Stimulated activated memory B cell treated with anti-CD40 and anti-IgM and Interleukin-4, amounts not matched to agents 10 μg/mL and 1 μg/mL and 100 μg/mL, for 72 hours (primary cell): ENCODE data around the gene DAB2.

ENCODE experiments used
- ATAC-seq: fragments of 150-1000 bp; cut with Tn5 transposase; 2 replicates; pipeline ENCODE4 v1.10.0; 2021
- H3K27ac Mint-ChIP-seq: one replicate; pipeline ENCODE4 v1.8.0; 2022; ENCODE audit warnings: mild to moderate bottlenecking, mixed read lengths
- H3K27me3 Mint-ChIP-seq: one replicate; pipeline ENCODE4 v1.8.0; 2022; ENCODE audit warnings: mixed read lengths
- H3K36me3 Mint-ChIP-seq: one replicate; pipeline ENCODE4 v1.8.0; 2022; ENCODE audit warnings: mixed read lengths
- H3K4me1 Mint-ChIP-seq: one replicate; pipeline ENCODE4 v1.8.0; 2022; ENCODE audit warnings: mixed read lengths
- H3K4me3 Mint-ChIP-seq: one replicate; pipeline ENCODE4 v1.8.0; 2022; ENCODE audit warnings: mild to moderate bottlenecking, moderate library complexity, mixed read lengths
- H3K9me3 Mint-ChIP-seq: one replicate; pipeline ENCODE4 v1.8.0; 2022; ENCODE audit warnings: mixed read lengths

DAB2 gene

GRCh38 chr5:39437467-39437866, 12.7 kb upstream of the DAB2 start:
- Mint-ChIP-seq H3K4me1 (no peaks in the 10 kb centered on the region), H3K4me3 (no peak overlapping the region), H3K9me3 (no peaks in the 10 kb centered on the region), H3K27me3 (peaks cover 4% of the 10 kb centered on the region), H3K27ac (no peak overlapping the region), H3K36me3 (no peaks in the 10 kb centered on the region)
- no peak for ATAC-seq

DNA sequence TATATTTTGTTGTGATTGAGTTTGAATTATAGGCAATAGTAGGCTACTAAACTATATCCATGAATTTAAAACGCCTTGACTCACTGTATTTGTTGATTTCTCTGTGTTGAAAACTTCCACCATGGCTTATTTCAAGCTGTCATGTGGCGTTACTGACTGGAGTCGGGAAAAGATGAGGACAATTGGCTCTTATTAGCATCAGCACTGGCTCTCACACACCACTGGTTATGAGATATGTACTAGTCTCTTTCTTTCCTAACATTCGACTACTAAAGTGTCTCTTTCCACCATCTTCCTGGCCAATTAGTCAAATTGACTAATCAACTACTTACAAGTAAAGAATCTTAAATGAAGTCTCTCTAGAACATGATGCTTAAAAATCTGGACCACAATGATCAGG, 9.1 kb upstream of the DAB2 start:
- Mint-ChIP-seq H3K36me3 (no peaks in the 10 kb centered on the region), H3K27ac (no peak overlapping the region), H3K4me1 (no peaks in the 10 kb centered on the region), H3K9me3 (no peaks in the 10 kb centered on the region), H3K4me3 (no peak overlapping the region), H3K27me3 (peaks cover 15% of the 10 kb centered on the region)
- ATAC-seq: no peak

DNA sequence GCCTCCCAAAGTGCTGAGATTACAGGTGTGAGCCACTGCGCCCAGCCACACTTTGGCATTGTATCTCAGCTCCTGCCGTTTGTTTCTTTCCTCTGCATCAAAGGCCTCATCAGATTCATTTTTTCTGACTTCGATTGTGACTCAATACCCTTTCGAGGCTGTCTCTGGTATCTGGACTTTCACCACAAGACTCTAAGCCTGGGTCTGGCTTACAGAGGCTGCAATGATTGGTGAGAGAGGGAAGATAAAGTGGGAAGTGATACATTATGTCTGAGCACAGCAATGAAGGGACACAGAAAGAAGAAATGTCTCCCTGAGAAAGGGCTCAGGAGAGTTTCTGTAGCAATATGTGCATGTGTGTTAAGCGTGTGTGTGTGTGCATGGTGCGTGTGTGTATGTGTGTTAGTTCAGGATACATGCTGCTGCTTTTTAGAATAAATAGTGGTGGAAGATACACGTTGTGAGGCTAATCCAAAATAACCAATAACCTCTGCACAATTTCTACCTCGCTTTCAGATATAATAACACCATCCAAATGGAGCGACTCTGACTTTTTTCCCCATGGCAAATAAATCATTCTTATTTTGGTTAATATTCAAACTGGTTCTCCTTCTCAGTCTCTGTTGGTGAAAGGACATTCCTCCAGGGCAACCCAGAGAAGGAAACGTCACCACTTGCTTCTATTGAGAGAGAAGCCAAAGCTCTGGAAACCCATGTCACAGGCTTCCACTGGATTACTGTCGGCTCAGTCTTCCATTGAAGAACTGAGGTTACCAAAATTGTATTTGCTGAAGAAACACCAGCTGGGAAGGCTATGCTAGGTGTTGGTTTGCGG, 8.1 kb upstream of the DAB2 start:
- Mint-ChIP-seq H3K9me3 (no peaks in the 10 kb centered on the region), H3K36me3 (no peaks in the 10 kb centered on the region), H3K27me3 (peaks cover 19% of the 10 kb centered on the region), H3K4me1 (no peaks in the 10 kb centered on the region), H3K4me3 (no peak overlapping the region), H3K27ac (no peak overlapping the region)
- ATAC-seq: no peak

DNA sequence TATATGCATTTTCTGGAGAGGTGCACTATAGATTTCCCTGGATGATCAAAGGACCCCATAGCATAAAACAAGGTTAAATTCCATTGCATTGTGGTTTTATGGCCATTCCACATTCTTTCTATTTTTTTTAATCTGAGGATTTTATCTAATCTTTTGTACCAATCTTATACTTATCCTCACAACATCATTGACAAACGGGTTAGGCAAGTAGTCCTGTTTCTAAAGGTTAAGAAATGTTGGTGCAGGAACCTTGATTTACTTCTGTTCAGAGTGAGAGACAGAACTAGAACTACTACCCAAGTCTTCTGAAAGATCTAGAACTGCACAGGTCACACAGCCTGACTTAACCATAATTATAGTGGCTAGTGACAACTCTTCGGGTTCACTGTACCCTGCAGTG, 5.7 kb upstream of the DAB2 start:
- no peaks in the 10 kb centered on the region for H3K4me1 Mint-ChIP-seq
- H3K9me3 Mint-ChIP-seq: no peaks in the 10 kb centered on the region
- no peak overlapping the region for H3K27ac Mint-ChIP-seq
- H3K36me3 Mint-ChIP-seq: no peaks in the 10 kb centered on the region
- peaks cover 36% of the 10 kb centered on the region for H3K27me3 Mint-ChIP-seq
- ATAC-seq: no peak
- H3K4me3 Mint-ChIP-seq: no peak overlapping the region

GRCh38 chr5:39428640-39429039, 3.9 kb upstream of the DAB2 start:
- ATAC-seq: no peak
- Mint-ChIP-seq H3K9me3 (no peaks in the 10 kb centered on the region), H3K27me3 (peaks cover 54% of the 10 kb centered on the region), H3K36me3 (no peaks in the 10 kb centered on the region), H3K4me3 (no peak overlapping the region), H3K27ac (no peak overlapping the region), H3K4me1 (peaks cover 7% of the 10 kb centered on the region)

DNA sequence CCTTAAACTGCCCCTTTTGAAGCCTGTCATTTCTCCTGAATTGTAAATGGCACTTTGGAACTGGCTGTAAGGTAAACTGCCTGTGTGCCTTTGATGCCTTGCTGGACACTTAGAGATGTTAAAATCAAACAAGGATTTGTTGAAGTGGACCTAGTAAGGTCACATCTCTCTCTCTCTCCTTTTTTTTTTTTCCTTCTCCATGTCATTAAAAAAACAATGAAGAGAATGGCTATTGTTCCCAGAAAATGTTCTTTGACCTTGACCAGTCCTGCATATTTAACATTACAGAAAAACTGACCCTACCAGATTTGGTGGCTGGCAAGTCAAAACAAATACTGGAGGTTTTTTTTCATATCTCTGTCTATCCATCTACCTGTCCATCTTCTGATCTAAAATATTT, 2.9 kb upstream of the DAB2 start:
- Mint-ChIP-seq H3K9me3 (no peaks in the 10 kb centered on the region), H3K27ac (no peak overlapping the region), H3K4me3 (no peak overlapping the region), H3K27me3 (peaks cover 57% of the 10 kb centered on the region), H3K36me3 (no peaks in the 10 kb centered on the region), H3K4me1 (peaks cover 7% of the 10 kb centered on the region)
- no peak for ATAC-seq

DNA sequence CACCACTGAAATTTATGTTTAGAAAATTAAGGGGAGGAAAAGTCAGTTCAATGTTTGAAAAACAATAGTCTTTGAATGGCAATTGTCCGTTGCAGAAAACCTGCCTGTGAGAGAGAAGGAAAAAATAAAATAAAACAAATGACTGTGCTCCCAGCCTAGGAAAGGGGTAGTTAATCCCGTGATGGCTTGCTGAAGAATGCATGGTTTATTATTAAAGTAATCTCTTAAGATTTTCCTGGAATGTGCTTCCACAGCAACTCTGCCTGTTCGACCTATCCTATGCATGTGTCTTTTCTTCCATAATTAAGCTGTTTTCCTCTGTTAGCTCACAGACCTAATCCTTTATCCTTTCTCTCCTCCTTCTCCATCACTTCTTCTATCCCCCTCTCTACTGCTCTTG, 2.4 kb upstream of the DAB2 start:
- ATAC-seq: no peak

DNA sequence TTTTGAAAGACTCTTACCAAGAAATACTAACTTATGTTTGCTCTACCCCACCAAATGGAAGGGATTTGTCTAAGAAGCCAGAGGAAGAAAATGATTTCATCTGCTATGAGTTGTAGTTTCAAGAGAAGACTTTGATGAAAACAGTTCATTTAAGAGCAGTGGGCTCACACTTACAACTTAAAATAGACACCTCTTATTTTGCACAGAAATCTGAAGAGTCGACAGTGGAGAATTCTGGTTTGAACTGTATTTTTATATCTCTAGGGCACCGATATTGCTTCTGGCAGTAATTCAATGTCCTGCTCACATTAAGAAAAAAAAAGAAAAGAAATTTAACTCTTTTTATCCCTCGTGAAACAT, 1.9 kb upstream of the DAB2 start:
- Mint-ChIP-seq H3K9me3 (no peaks in the 10 kb centered on the region), H3K4me3 (no peak overlapping the region), H3K27me3 (peaks cover 52% of the 10 kb centered on the region), H3K36me3 (no peaks in the 10 kb centered on the region), H3K27ac (no peak overlapping the region), H3K4me1 (peaks cover 7% of the 10 kb centered on the region)
- no peak for ATAC-seq

More for the DNA sequence above, 2.4 kb upstream of the DAB2 start:
- Mint-ChIP-seq H3K4me3 (no peak overlapping the region), H3K27ac (no peak overlapping the region), H3K36me3 (no peaks in the 10 kb centered on the region), H3K4me1 (peaks cover 7% of the 10 kb centered on the region), H3K27me3 (peaks cover 53% of the 10 kb centered on the region), H3K9me3 (no peaks in the 10 kb centered on the region)

DNA sequence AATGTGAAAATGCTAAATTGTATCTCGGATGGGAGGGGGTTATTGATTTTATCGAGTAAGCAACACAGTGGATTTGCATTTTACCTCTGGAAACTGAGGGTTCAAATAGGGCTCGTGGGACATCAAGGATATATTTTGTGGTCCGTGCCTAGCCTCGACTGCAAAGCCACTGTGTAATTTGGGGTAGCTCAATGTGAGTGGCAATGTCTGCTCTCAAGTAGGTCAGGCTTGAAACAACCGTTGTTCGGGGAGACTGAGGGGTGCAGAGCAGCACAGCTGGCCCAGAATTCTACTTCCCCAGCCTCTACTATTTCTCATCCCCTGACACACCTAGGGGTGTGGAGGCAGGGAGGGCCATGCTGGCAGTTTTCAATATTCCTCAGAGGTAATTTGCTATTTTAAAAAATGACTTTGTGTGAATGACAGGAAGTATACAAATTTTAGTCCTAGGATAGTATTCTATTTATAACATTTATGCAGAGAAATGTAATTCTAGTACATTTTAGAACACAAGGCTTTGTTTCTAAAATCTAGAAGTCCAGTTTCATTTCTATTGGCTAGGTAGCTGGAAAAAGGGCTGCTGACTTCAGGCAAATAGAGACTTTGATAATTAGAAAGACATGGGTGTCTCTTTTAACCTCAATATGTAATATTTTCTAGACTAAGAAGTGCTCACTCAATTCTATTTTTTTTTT, 1.4 kb upstream of the DAB2 start:
- Mint-ChIP-seq H3K4me3 (no peak overlapping the region), H3K9me3 (no peaks in the 10 kb centered on the region), H3K27me3 (peaks cover 52% of the 10 kb centered on the region), H3K4me1 (peaks cover 7% of the 10 kb centered on the region), H3K27ac (no peak overlapping the region), H3K36me3 (no peaks in the 10 kb centered on the region)
- ATAC-seq: no peak

GRCh38 chr5:39423331-39423751, 1.4 kb downstream of the DAB2 start:
- ATAC-seq: no peak
- H3K27me3 Mint-ChIP-seq: peaks cover 40% of the 10 kb centered on the region
- H3K9me3 Mint-ChIP-seq: no peaks in the 10 kb centered on the region
- no peak overlapping the region for H3K4me3 Mint-ChIP-seq
- no peaks in the 10 kb centered on the region for H3K36me3 Mint-ChIP-seq
- H3K4me1 Mint-ChIP-seq: peaks cover 7% of the 10 kb centered on the region
- H3K27ac Mint-ChIP-seq: no peak overlapping the region

DNA sequence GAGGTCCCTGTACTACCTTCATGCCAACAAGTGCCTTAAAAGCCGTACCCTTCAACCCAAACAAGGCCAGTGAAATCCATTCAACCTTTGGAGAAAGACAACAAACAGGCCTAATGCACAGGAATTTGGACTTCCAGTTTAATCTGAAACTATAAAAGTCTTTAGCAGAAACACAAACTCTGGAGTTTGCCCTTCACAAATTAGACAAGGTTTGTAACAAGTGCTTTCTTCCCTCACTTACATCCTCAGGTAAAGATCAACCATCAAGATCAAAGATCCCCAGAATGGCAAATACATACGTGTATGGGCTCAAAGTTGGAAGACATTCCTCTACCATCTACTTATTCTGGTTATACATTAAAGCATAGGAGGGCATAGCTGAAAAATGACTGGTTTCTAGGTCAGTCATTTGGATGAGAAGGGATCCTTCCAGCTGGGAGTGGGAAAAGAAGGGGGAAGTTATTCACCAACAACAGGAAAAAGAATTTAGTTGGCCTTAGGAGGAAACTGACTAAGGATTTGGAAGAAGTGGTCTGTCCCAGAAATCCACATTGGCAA, 2.0 kb downstream of the DAB2 start:
- no peak for ATAC-seq
- H3K36me3 Mint-ChIP-seq: no peaks in the 10 kb centered on the region
- no peak overlapping the region for H3K27ac Mint-ChIP-seq
- H3K9me3 Mint-ChIP-seq: no peaks in the 10 kb centered on the region
- peaks cover 39% of the 10 kb centered on the region for H3K27me3 Mint-ChIP-seq
- no peak overlapping the region for H3K4me3 Mint-ChIP-seq
- H3K4me1 Mint-ChIP-seq: peaks cover 7% of the 10 kb centered on the region

DNA sequence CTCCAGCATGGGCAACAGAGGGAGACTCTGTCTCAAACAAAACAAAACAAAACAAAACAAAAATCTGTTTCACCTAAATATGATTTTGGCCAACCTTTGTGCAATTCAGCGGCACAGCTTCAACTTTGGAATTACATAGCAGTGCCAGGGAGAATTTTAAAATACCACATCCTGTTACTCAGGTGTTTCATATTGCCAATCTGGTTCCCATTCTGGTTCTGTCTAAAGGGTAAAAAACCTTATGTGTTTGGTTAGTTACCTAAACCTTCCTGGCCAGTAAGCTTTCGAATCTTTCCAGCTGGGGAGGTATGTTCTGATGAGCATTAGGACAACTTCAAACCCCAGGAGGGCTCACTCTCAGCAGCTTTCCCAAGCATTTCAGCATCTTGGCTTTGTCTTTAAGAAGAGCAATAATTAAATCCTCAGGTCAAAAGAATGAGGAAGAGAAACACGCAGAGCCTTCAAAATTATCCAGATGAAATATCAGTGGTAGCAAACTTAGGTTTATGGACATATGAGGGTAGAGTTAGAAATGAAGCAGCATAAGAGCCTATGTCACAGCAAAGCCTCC, 2.7 kb downstream of the DAB2 start:
- Mint-ChIP-seq H3K36me3 (no peaks in the 10 kb centered on the region), H3K27ac (no peak overlapping the region), H3K9me3 (no peaks in the 10 kb centered on the region), H3K4me3 (no peak overlapping the region), H3K4me1 (peaks cover 7% of the 10 kb centered on the region), H3K27me3 (peaks cover 32% of the 10 kb centered on the region)
- no peak for ATAC-seq

DNA sequence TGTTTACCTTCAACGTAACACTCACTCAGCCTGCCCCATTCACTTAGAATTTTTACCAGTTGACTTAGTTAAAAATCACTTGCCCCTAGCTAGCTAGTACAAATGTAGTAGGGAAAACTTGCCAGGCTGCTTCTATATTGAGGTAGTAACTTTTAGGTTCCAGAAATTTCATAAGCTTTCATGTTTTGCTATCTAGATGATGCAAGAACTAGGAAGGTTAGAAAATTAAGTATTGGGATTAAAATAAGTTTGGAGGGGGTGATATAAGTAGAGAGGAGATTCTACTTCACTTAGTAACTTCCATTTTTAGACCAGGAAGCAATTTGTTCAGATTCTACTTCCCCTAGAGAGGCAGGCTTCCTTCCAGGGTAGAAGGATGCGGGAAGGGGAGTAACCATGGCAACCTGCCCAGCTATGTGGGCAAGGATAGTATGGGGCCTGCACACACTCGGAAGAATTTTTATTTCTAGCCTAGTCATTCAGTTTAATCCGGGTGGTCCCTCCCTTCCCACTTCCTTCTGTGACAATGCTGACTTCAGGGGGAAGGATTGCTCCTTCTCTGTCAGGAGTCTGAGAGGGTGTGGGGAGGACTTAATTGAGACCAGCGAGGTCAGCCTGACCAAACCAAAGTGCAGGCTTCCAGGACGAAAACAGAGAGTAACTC, 4.2 kb downstream of the DAB2 start:
- Mint-ChIP-seq H3K9me3 (no peaks in the 10 kb centered on the region), H3K27ac (no peak overlapping the region), H3K4me1 (peaks cover 7% of the 10 kb centered on the region), H3K4me3 (no peak overlapping the region), H3K27me3 (peaks cover 32% of the 10 kb centered on the region), H3K36me3 (no peaks in the 10 kb centered on the region)
- no peak for ATAC-seq

DNA sequence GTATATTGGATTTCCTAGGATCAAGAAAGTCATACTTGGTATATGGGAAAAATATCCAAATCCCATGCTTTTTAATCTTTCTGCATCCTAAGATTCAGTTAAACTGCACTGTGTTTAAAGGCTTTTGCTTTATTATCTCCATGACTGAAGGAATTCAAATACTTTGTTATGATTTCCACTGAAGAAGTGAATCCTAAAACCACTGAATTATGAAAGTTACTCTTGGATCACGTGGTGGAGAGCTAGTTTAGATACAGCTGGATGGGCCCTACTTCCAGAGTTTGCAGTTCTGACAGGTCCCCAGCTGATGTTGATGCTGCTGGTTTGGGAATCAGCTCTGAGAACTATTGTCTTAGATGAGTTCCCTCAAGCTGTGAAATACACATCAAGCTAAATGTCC, 5.0 kb downstream of the DAB2 start:
- Mint-ChIP-seq H3K4me1 (peaks cover 2% of the 10 kb centered on the region), H3K36me3 (no peaks in the 10 kb centered on the region), H3K9me3 (no peaks in the 10 kb centered on the region), H3K4me3 (no peak overlapping the region), H3K27me3 (peaks cover 26% of the 10 kb centered on the region), H3K27ac (no peak overlapping the region)
- no peak for ATAC-seq

GRCh38 chr5:39417979-39418378, 6.8 kb downstream of the DAB2 start:
- no peaks in the 10 kb centered on the region for H3K36me3 Mint-ChIP-seq

More at GRCh38 chr5:39417979-39418378, 6.8 kb downstream of the DAB2 start:
- peaks cover 9% of the 10 kb centered on the region for H3K27me3 Mint-ChIP-seq
- ATAC-seq: no peak
- no peaks in the 10 kb centered on the region for H3K4me1 Mint-ChIP-seq
- H3K27ac Mint-ChIP-seq: no peak overlapping the region
- H3K4me3 Mint-ChIP-seq: no peak overlapping the region
- H3K9me3 Mint-ChIP-seq: no peaks in the 10 kb centered on the region
